Left lobe of liver (tissue), 2 donors: Measurements from ENCODE around the gene SERPING1. TPM values are rescaled to one million over a fixed set of nuclear protein-coding genes. Genes with fewer than 3 reads are reported as not detected.

Experiments
- ATAC-seq: fragments of 200-7000 bp; cut with Tn5 transposase; one replicate; pipeline ENCODE4 v1.9.1; 2020; ENCODE audit warnings: mild to moderate bottlenecking, moderate library complexity
- DNase-seq: peaks from one replicate; pipeline ENCODE4 v3.0.0-alpha.2; 2020; ENCODE audit warnings: low spot score
- total RNA-seq: library from RNA; stranded (reverse); gene quantifications from one replicate; pipeline ENCODE4 v1.2.1, GENCODE V29; 2021
- donor health status: DM: no; HTN: no; CAD: no; lungs with moderate emphysema.
- donor health status: DM: no; HTN: yes; CAD: no.

SERPING1 gene
- total RNA-seq: 1,854 TPM

- ATAC-seq (peak; percentile 77), DNase-seq (peak; percentile 92)
Observed at GRCh38 chr11:57597461-57597915, at the start of gene SERPING1. TSS of gene SERPING1 (plus strand) at chr11:57597685. CDS start at chr11:57598271, 586 bp downstream.

- no peak for DNase-seq
- ATAC-seq: peak; percentile 13
Observed at GRCh38 chr11:57547854-57548377, 49.6 kb upstream of the SERPING1 start.

GRCh38 chr11:57549983-57550382 is 47.5 kb upstream of the SERPING1 start:
- DNase-seq: no peak
- no peak for ATAC-seq

GRCh38 chr11:57551941-57552340 is 45.5 kb upstream of the SERPING1 start:
- ATAC-seq (no peak), DNase-seq (no peak)

GRCh38 chr11:57552479-57552878 is 45.0 kb upstream of the SERPING1 start:
- DNase-seq (no peak), ATAC-seq (no peak)

GRCh38 chr11:57555393-57555792 is 42.1 kb upstream of the SERPING1 start:
- DNase-seq (no peak), ATAC-seq (peak; percentile 27)

- peak; percentile 87 for ATAC-seq
Observed at GRCh38 chr11:57556041-57556440, 41.4 kb upstream of the SERPING1 start.

GRCh38 chr11:57560146-57560545 is 37.3 kb upstream of the SERPING1 start:
- DNase-seq (no peak), ATAC-seq (no peak)

More at GRCh38 chr11:57556041-57556440, 41.4 kb upstream of the SERPING1 start:
- DNase-seq: peak; percentile 59

GRCh38 chr11:57562596-57562995 is 34.9 kb upstream of the SERPING1 start:
- DNase-seq (no peak), ATAC-seq (no peak)

- ATAC-seq: peak; percentile 66
- no peak for DNase-seq
Observed at GRCh38 chr11:57566005-57566904, 31.2 kb upstream of the SERPING1 start.

- no peak for DNase-seq
- peak; percentile 38 for ATAC-seq
Observed at GRCh38 chr11:57566905-57567514, 30.5 kb upstream of the SERPING1 start.

GRCh38 chr11:57567515-57568329 is 29.8 kb upstream of the SERPING1 start, which contains the start of gene UBE2L6:
TSS of gene UBE2L6 (minus strand) at chr11:57567672. CDS start at chr11:57567611, 61 bp downstream.
- peak; percentile 86 for ATAC-seq
- peak; percentile 85 for DNase-seq

GRCh38 chr11:57568330-57568766 is 29.1 kb upstream of the SERPING1 start:
- DNase-seq (no peak), ATAC-seq (no peak)

- ATAC-seq (no peak), DNase-seq (no peak)
Observed at GRCh38 chr11:57571606-57572005, 25.9 kb upstream of the SERPING1 start.

- DNase-seq (no peak), ATAC-seq (no peak)
Observed at GRCh38 chr11:57574061-57574460, 23.4 kb upstream of the SERPING1 start.

- DNase-seq (no peak), ATAC-seq (no peak)
Observed at GRCh38 chr11:57584341-57584740, 13.1 kb upstream of the SERPING1 start.

GRCh38 chr11:57585301-57585700 is 12.2 kb upstream of the SERPING1 start:
- DNase-seq (no peak), ATAC-seq (no peak)

GRCh38 chr11:57586711-57587245 is 10.7 kb upstream of the SERPING1 start:
- DNase-seq (no peak), ATAC-seq (peak; percentile 57)

GRCh38 chr11:57588046-57588710 is 9.3 kb upstream of the SERPING1 start:
- DNase-seq (peak; percentile 69), ATAC-seq (peak; percentile 90)
